Uterus (tissue), 2 donors: ENCODE measurements around the gene RAB13.

Source experiments
- POLR2A ChIP-seq, 2 donors: fragments of 450-650 bp; IDR thresholded peaks; one replicate each; pipeline ENCODE4 v1.6.1; 2016; ENCODE audit warnings: antibody characterized with exemption in 2 of 2, mild to moderate bottlenecking in 1 of 2, moderate library complexity in 1 of 2
- TF ChIP-seq, protein P1 (sequence below), 4 experiments: fragments of 200-600 bp in 2 of 4; fragments of 450-650 bp in 2 of 4; sonication (generic) in 2 of 4; IDR thresholded peaks; one replicate each; pipeline ENCODE4 v1.5.1; 2016 to 2019; ENCODE audit warnings: antibody characterized with exemption in 4 of 4, mild to moderate bottlenecking in 2 of 4, moderate library complexity in 1 of 4

DNA sequence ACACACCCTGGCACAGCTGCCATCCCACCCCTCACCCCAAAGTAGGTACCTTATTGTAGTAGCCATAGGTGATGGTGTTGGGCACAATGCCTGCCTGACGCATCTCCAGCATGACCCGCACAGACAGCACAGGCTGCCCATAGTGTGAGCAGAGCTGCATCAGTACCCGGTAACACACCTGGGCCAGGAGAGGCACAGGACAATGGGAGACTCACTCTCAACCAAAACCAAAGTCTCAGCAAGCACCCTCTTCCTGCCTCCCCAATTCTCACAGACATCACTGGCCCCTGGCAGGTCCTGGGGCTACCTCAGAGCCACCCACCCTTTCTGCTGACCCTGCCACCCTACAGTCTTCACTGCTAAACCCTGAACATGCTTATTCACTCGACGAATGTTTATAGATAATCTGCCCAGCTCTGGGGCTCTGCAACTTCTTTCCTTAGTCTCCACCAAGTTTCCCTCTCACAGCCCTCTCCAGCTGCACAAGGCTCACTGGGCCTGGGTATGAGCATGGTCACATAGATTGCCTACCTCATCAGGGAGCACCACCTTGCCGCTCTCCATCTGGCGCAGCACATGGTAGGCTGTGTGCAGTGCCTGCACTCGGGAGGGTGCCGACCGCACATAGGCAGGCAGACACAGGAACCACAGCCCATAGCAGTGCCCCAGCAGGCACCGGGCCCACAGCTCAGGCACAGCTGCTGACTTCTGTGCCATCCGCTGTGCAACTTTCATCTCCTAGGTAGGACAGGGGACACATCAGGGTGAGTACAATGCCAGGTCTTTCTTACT lies 49.9 kb downstream of the RAB13 start:
- TF ChIP-seq, protein P1, sequence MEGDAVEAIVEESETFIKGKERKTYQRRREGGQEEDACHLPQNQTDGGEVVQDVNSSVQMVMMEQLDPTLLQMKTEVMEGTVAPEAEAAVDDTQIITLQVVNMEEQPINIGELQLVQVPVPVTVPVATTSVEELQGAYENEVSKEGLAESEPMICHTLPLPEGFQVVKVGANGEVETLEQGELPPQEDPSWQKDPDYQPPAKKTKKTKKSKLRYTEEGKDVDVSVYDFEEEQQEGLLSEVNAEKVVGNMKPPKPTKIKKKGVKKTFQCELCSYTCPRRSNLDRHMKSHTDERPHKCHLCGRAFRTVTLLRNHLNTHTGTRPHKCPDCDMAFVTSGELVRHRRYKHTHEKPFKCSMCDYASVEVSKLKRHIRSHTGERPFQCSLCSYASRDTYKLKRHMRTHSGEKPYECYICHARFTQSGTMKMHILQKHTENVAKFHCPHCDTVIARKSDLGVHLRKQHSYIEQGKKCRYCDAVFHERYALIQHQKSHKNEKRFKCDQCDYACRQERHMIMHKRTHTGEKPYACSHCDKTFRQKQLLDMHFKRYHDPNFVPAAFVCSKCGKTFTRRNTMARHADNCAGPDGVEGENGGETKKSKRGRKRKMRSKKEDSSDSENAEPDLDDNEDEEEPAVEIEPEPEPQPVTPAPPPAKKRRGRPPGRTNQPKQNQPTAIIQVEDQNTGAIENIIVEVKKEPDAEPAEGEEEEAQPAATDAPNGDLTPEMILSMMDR (IDR thresholded peaks at IDR 0.05): no peak
- TF ChIP-seq POLR2A (IDR thresholded peaks at IDR 0.05): no peak
